WTC11 (cell line): ENCODE measurements around the gene RNF125. TPM values are rescaled to one million over a fixed set of nuclear protein-coding genes. Genes with fewer than 3 reads are reported as not detected.

Experiments
- ATAC-seq: fragments of 200-7000 bp; cut with Tn5 transposase; 2 replicates; pipeline ENCODE4 v1.10.0; 2021; ENCODE audit warnings: mild to moderate bottlenecking, moderate library complexity
- CTCF ChIA-PET: fragments of 300-600 bp; sonication (Branson Sonifier 250); formaldehyde crosslinking; loops from one replicate; lab custom pipeline; 2021; ENCODE audit warnings: antibody characterized with exemption; lab: Charles Lee
- POLR2A ChIA-PET: fragments of 350-600 bp; sonication (Branson Sonifier 250); formaldehyde crosslinking; loops from one replicate; lab custom pipeline; 2021; ENCODE audit warnings: antibody characterized with exemption; lab: Charles Lee
- DNase-seq: peaks from one replicate; pipeline ENCODE4 v3.0.0; 2021; ENCODE audit warnings: low spot score
- H3K27ac Mint-ChIP-seq: 2 replicates; pipeline ENCODE4 v1.8.0; 2021; ENCODE audit warnings: mixed read lengths
- H3K27me3 Mint-ChIP-seq: 2 replicates; pipeline ENCODE4 v1.8.0; 2021; ENCODE audit warnings: low read depth, mild to moderate bottlenecking, moderate library complexity, mixed read lengths
- H3K36me3 Mint-ChIP-seq: 2 replicates; pipeline ENCODE4 v1.8.0; 2021; ENCODE audit warnings: mixed read lengths
- H3K4me1 Mint-ChIP-seq: 2 replicates; pipeline ENCODE4 v1.8.0; 2022; ENCODE audit warnings: mixed read lengths
- H3K4me3 Mint-ChIP-seq: 2 replicates; pipeline ENCODE4 v1.8.0; 2021; ENCODE audit warnings: mild to moderate bottlenecking, moderate library complexity, mixed read lengths
- H3K9me3 Mint-ChIP-seq: 2 replicates; pipeline ENCODE4 v1.8.0; 2021; ENCODE audit warnings: mixed read lengths
- JUN ChIP-seq: sonication (generic); formaldehyde crosslinking; IDR thresholded peaks from 2 replicates; pipeline ENCODE4 v1.8.0; 2023; ENCODE audit warnings: mild to moderate bottlenecking, missing genetic modification reagents
- MYBL2 ChIP-seq: sonication (generic); formaldehyde crosslinking; IDR thresholded peaks from 2 replicates; pipeline ENCODE4 v1.8.1; 2023; ENCODE audit warnings: mild to moderate bottlenecking, moderate library complexity, missing genetic modification reagents
- SMAD3 ChIP-seq: sonication (generic); formaldehyde crosslinking; IDR thresholded peaks from 2 replicates; pipeline ENCODE4 v1.8.0; 2022; ENCODE audit warnings: missing genetic modification reagents, mild to moderate bottlenecking, borderline replicate concordance
- TCF7 ChIP-seq: sonication (generic); formaldehyde crosslinking; IDR thresholded peaks from 2 replicates; pipeline ENCODE4 v1.8.0; 2022; ENCODE audit warnings: mild to moderate bottlenecking, low read depth, missing genetic modification reagents, moderate library complexity
- ZNF232 ChIP-seq: sonication (generic); formaldehyde crosslinking; IDR thresholded peaks from 2 replicates; pipeline ENCODE4 v1.8.0; 2022; ENCODE audit warnings: mild to moderate bottlenecking, missing genetic modification reagents
- ZNF317 ChIP-seq: sonication (generic); formaldehyde crosslinking; IDR thresholded peaks from 2 replicates; pipeline ENCODE4 v1.8.1; 2023; ENCODE audit warnings: low read depth, mild to moderate bottlenecking, moderate library complexity, missing genetic modification reagents, borderline replicate concordance
- ZNF671 ChIP-seq: fragments of 250-450 bp; sonication (Bioruptor Pico); IDR thresholded peaks from 2 replicates; pipeline ENCODE4 v1.8.0; 2021; ENCODE audit warnings: mild to moderate bottlenecking
- total RNA-seq: library from RNA; stranded (reverse); gene quantifications from 3 replicates; pipeline ENCODE4 v1.2.3, GENCODE V29; 2021
- TF ChIP-seq, protein P1 (sequence below): sonication (generic); formaldehyde crosslinking; IDR thresholded peaks from 2 replicates; pipeline ENCODE4 v1.8.0; 2022; ENCODE audit warnings: missing genetic modification reagents
- TF ChIP-seq, protein P2 (sequence below): fragments of 250-450 bp; sonication (Bioruptor Pico); IDR thresholded peaks from 2 replicates; pipeline ENCODE4 v1.9.0; 2021; ENCODE audit warnings: mild to moderate bottlenecking
- TF ChIP-seq, protein P3 (sequence below): sonication (generic); formaldehyde crosslinking; IDR thresholded peaks from 2 replicates; pipeline ENCODE4 v1.8.0; 2023; ENCODE audit warnings: missing genetic modification reagents, mild to moderate bottlenecking, borderline replicate concordance
- TF ChIP-seq, protein P4 (sequence below): sonication (generic); formaldehyde crosslinking; IDR thresholded peaks from 2 replicates; pipeline ENCODE4 v1.8.0; 2022; ENCODE audit warnings: mild to moderate bottlenecking, missing genetic modification reagents
- TF ChIP-seq, protein P5 (sequence below): fragments of 250-450 bp; sonication (Bioruptor Pico); IDR thresholded peaks from 2 replicates; pipeline ENCODE4 v1.9.0; 2021; ENCODE audit warnings: mild to moderate bottlenecking
- TF ChIP-seq, protein P6 (sequence below): sonication (generic); formaldehyde crosslinking; conservative IDR thresholded peaks from 2 replicates; pipeline ENCODE4 v1.8.1; 2023; ENCODE audit warnings: mild to moderate bottlenecking, low read depth, missing genetic modification reagents, moderate library complexity
- TF ChIP-seq, protein P7 (sequence below): sonication (generic); formaldehyde crosslinking; IDR thresholded peaks from 2 replicates; pipeline ENCODE4 v1.8.1; 2022; ENCODE audit warnings: missing genetic modification reagents, borderline replicate concordance

RNF125 gene
- total RNA-seq, 1 experiment from 2014 or later = 14.9 TPM

DNA sequence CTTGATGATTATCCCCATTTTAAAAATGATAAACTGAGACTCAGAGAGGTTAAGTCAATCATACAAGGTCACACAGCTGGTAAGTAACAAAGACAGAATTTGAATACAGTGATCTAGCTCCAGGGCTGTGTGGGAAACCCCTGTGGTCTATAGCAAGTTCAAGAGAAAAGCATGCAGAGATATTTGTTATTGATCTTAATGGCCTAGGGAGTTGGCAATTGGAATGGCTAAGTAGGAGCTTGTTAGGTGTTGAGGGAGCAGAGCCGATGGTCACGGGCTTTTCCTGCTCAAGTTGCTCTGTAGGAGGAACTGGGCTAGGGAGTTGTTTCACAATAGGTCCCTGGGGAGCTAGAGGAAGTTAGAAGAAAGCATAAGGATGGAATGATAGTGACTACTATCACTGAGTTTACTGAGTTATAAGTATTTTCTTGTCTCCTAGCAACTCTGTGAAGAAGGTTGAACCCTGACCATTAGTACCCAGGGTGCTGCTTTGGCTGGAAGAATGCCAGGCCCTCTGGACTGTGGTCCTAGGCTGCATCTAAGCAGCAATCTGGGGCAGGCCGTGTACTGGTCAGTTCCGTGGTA lies 30.0 kb downstream of the RNF125 start (continued):
- TF ChIP-seq, protein P1, sequence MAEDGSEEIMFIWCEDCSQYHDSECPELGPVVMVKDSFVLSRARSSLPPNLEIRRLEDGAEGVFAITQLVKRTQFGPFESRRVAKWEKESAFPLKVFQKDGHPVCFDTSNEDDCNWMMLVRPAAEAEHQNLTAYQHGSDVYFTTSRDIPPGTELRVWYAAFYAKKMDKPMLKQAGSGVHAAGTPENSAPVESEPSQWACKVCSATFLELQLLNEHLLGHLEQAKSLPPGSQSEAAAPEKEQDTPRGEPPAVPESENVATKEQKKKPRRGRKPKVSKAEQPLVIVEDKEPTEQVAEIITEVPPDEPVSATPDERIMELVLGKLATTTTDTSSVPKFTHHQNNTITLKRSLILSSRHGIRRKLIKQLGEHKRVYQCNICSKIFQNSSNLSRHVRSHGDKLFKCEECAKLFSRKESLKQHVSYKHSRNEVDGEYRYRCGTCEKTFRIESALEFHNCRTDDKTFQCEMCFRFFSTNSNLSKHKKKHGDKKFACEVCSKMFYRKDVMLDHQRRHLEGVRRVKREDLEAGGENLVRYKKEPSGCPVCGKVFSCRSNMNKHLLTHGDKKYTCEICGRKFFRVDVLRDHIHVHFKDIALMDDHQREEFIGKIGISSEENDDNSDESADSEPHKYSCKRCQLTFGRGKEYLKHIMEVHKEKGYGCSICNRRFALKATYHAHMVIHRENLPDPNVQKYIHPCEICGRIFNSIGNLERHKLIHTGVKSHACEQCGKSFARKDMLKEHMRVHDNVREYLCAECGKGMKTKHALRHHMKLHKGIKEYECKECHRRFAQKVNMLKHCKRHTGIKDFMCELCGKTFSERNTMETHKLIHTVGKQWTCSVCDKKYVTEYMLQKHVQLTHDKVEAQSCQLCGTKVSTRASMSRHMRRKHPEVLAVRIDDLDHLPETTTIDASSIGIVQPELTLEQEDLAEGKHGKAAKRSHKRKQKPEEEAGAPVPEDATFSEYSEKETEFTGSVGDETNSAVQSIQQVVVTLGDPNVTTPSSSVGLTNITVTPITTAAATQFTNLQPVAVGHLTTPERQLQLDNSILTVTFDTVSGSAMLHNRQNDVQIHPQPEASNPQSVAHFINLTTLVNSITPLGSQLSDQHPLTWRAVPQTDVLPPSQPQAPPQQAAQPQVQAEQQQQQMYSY (CRISPR knock-in tag) = no peak

DNA sequence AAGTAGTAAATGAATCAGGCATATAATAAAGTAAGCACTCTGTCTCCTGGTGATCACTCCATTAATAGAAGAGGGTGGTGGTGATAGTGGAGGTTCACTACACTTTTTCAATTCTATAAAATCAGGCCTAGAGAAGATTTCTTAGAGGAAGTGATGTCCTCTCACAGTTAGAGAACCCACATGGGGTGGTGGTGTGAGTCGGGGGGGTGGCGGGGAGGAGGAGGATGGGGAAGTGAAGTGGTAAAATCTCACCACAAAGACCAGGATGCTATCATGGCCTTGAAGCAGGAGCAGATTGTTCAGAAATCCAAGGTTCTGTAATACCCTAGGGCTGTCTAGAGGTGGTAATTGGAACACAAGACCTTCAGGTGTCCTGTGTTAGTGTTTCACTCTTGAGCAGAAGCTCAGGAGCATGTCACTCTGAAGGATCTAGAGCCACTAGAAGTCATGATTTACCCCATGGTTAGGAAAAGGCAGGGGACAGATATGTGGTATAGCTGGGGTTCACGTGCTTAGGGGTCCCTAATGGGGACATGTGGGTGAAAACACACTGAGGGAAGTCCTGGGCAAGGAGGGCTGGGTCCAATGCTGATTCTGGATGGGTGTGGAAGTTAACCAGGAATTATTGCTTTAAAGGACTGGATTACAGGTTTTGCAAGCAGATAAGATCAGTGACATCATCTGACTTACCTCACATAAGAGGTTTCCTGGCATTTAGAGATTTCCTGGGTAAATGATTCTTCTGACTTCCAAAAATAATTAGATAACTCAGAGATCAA lies 31.0 kb downstream of the RNF125 start:
- CTCF ChIA-PET = no interaction called here
- ATAC-seq = no peak
- DNase-seq = no peak
- Mint-ChIP-seq H3K9me3 (0 out of 2 replicates have a peak, but pooled peaks cover 4% of the 10 kb centered on the region), H3K4me1 (peaks cover 7% of the 10 kb centered on the region), H3K27me3 (no peaks in the 10 kb centered on the region), H3K27ac (no peak overlapping the region), H3K4me3 (no peak overlapping the region), H3K36me3 (peaks cover 17% of the 10 kb centered on the region)
- no peak for TF ChIP-seq ZNF232 (CRISPR knock-in tag)
- TF ChIP-seq, protein P2, sequence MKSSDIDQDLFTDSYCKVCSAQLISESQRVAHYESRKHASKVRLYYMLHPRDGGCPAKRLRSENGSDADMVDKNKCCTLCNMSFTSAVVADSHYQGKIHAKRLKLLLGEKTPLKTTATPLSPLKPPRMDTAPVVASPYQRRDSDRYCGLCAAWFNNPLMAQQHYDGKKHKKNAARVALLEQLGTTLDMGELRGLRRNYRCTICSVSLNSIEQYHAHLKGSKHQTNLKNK (CRISPR knock-in tag) = no peak
- TF ChIP-seq ZNF671 (CRISPR knock-in tag) = no peak
- TF ChIP-seq, protein P3, sequence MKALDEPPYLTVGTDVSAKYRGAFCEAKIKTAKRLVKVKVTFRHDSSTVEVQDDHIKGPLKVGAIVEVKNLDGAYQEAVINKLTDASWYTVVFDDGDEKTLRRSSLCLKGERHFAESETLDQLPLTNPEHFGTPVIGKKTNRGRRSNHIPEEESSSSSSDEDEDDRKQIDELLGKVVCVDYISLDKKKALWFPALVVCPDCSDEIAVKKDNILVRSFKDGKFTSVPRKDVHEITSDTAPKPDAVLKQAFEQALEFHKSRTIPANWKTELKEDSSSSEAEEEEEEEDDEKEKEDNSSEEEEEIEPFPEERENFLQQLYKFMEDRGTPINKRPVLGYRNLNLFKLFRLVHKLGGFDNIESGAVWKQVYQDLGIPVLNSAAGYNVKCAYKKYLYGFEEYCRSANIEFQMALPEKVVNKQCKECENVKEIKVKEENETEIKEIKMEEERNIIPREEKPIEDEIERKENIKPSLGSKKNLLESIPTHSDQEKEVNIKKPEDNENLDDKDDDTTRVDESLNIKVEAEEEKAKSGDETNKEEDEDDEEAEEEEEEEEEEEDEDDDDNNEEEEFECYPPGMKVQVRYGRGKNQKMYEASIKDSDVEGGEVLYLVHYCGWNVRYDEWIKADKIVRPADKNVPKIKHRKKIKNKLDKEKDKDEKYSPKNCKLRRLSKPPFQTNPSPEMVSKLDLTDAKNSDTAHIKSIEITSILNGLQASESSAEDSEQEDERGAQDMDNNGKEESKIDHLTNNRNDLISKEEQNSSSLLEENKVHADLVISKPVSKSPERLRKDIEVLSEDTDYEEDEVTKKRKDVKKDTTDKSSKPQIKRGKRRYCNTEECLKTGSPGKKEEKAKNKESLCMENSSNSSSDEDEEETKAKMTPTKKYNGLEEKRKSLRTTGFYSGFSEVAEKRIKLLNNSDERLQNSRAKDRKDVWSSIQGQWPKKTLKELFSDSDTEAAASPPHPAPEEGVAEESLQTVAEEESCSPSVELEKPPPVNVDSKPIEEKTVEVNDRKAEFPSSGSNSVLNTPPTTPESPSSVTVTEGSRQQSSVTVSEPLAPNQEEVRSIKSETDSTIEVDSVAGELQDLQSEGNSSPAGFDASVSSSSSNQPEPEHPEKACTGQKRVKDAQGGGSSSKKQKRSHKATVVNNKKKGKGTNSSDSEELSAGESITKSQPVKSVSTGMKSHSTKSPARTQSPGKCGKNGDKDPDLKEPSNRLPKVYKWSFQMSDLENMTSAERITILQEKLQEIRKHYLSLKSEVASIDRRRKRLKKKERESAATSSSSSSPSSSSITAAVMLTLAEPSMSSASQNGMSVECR (CRISPR knock-in tag) = no peak
- TF ChIP-seq, protein P4, sequence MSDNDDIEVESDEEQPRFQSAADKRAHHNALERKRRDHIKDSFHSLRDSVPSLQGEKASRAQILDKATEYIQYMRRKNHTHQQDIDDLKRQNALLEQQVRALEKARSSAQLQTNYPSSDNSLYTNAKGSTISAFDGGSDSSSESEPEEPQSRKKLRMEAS (CRISPR knock-in tag) = no peak
- no peak for TF ChIP-seq ZNF317 (CRISPR knock-in tag)
- TF ChIP-seq SMAD3 (CRISPR knock-in tag) = no peak
- TF ChIP-seq, protein P5, sequence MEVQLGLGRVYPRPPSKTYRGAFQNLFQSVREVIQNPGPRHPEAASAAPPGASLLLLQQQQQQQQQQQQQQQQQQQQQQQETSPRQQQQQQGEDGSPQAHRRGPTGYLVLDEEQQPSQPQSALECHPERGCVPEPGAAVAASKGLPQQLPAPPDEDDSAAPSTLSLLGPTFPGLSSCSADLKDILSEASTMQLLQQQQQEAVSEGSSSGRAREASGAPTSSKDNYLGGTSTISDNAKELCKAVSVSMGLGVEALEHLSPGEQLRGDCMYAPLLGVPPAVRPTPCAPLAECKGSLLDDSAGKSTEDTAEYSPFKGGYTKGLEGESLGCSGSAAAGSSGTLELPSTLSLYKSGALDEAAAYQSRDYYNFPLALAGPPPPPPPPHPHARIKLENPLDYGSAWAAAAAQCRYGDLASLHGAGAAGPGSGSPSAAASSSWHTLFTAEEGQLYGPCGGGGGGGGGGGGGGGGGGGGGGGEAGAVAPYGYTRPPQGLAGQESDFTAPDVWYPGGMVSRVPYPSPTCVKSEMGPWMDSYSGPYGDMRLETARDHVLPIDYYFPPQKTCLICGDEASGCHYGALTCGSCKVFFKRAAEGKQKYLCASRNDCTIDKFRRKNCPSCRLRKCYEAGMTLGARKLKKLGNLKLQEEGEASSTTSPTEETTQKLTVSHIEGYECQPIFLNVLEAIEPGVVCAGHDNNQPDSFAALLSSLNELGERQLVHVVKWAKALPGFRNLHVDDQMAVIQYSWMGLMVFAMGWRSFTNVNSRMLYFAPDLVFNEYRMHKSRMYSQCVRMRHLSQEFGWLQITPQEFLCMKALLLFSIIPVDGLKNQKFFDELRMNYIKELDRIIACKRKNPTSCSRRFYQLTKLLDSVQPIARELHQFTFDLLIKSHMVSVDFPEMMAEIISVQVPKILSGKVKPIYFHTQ = no peak
- TF ChIP-seq, protein P6, sequence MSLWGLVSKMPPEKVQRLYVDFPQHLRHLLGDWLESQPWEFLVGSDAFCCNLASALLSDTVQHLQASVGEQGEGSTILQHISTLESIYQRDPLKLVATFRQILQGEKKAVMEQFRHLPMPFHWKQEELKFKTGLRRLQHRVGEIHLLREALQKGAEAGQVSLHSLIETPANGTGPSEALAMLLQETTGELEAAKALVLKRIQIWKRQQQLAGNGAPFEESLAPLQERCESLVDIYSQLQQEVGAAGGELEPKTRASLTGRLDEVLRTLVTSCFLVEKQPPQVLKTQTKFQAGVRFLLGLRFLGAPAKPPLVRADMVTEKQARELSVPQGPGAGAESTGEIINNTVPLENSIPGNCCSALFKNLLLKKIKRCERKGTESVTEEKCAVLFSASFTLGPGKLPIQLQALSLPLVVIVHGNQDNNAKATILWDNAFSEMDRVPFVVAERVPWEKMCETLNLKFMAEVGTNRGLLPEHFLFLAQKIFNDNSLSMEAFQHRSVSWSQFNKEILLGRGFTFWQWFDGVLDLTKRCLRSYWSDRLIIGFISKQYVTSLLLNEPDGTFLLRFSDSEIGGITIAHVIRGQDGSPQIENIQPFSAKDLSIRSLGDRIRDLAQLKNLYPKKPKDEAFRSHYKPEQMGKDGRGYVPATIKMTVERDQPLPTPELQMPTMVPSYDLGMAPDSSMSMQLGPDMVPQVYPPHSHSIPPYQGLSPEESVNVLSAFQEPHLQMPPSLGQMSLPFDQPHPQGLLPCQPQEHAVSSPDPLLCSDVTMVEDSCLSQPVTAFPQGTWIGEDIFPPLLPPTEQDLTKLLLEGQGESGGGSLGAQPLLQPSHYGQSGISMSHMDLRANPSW (CRISPR knock-in tag) = no peak
- TF ChIP-seq MYBL2 (CRISPR knock-in tag) = no peak
- TF ChIP-seq TCF7 (CRISPR knock-in tag) = no peak
- TF ChIP-seq, protein P7, sequence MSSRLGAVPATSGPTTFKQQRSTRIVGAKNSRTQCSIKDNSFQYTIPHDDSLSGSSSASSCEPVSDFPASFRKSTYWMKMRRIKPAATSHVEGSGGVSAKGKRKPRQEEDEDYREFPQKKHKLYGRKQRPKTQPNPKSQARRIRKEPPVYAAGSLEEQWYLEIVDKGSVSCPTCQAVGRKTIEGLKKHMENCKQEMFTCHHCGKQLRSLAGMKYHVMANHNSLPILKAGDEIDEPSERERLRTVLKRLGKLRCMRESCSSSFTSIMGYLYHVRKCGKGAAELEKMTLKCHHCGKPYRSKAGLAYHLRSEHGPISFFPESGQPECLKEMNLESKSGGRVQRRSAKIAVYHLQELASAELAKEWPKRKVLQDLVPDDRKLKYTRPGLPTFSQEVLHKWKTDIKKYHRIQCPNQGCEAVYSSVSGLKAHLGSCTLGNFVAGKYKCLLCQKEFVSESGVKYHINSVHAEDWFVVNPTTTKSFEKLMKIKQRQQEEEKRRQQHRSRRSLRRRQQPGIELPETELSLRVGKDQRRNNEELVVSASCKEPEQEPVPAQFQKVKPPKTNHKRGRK = no peak
- no peak for TF ChIP-seq JUN
- POLR2A ChIA-PET = no interaction called here
